ENCODE data around the gene MYBPH. TPM values are rescaled to one million over a fixed set of nuclear protein-coding genes. Genes with fewer than 3 reads are reported as not detected.

MYBPH gene
- total RNA-seq, 4 donors from 2014 or later: not detected

DNA sequence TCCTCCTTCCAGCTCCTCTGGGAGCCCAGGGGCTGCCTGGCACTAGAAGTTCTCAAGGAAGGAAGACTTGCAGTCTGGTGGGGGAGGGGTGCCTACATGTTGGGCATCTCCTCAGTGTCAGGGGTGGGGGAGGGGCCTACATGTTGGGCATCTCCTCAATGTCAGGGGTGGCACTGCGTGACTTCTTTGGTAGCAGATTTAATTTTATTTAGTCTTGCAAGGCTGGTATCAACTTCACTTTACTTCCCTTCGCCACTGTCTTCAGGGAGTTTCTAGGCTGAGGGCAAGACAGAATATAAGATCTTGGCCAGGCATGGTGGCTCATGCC lies 29.6 kb downstream of the MYBPH start:
- TF ChIP-seq, protein P1, sequence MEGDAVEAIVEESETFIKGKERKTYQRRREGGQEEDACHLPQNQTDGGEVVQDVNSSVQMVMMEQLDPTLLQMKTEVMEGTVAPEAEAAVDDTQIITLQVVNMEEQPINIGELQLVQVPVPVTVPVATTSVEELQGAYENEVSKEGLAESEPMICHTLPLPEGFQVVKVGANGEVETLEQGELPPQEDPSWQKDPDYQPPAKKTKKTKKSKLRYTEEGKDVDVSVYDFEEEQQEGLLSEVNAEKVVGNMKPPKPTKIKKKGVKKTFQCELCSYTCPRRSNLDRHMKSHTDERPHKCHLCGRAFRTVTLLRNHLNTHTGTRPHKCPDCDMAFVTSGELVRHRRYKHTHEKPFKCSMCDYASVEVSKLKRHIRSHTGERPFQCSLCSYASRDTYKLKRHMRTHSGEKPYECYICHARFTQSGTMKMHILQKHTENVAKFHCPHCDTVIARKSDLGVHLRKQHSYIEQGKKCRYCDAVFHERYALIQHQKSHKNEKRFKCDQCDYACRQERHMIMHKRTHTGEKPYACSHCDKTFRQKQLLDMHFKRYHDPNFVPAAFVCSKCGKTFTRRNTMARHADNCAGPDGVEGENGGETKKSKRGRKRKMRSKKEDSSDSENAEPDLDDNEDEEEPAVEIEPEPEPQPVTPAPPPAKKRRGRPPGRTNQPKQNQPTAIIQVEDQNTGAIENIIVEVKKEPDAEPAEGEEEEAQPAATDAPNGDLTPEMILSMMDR (IDR thresholded peaks at IDR 0.05): no peak
- TF ChIP-seq POLR2A (IDR thresholded peaks at IDR 0.05; ENCODE audit: low read depth) (no peak), EP300 (IDR thresholded peaks at IDR 0.05) (no peak), POLR2AphosphoS5 (IDR thresholded peaks at IDR 0.05) (no peak)
- Histone ChIP-seq H3K27me3 (peaks cover 0 to 7% (median 0%) of the 10 kb centered on the region in 4 donors), H3K9me3 (no peaks in the 10 kb centered on the region), H3K4me3 (no peak overlapping the region), H3K27ac (replicated peaks in 1 of 4) (no peak overlapping the region), H3K4me1 (peaks cover 0 to 3% (median under 1%) of the 10 kb centered on the region in 4 donors), H3K36me3 (no peaks in the 10 kb centered on the region)
- intact Hi-C loops (cut with DNase I): no loop called here
- 100% methylated on average over 2 of the region's 2 CpGs for WGBS
- DNase-seq (ENCODE audit: extremely low spot score): no peak

DNA sequence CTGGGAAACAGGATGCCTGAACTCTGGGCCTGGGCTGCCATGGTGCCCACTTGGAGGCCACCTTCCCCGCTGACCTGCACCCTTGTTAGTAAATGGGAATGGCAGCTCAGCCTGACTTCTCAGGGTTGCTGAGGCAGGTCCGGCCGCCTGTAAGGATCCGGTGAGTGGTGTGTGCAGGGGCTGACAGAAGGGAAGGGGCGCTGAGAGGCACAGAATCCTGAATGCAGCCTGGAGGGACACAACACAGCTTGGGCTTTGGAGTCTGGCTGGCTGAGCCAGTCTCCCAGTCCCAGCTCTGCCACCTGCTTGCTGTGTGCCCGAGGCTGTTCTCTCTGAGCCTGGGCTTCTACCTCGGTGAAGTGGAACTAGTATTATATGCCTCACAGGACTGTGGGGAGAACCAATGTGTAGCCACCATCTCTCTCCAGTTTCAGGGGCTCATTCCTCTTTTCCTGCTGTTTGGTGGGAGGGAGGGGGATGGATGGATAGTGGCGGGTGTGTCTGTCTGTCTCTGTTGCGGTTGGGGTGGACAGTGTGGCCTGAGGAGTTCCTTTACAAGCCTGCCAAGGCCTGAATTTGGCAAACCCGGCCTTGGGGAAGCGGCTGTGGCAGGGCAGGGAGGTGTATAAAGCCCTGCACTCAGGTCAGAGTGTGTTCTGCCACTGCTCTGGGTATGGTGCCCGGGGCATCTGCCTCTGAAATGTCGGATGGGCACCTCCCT lies 30.1 kb downstream of the MYBPH start:
- intact Hi-C loops (cut with DNase I): no loop called here
- Histone ChIP-seq H3K27me3 (peaks cover 0 to 4% (median 0%) of the 10 kb centered on the region in 4 donors), H3K4me1 (peaks cover 0 to 4% (median 2%) of the 10 kb centered on the region in 4 donors), H3K36me3 (no peaks in the 10 kb centered on the region), H3K4me3 (no peak overlapping the region), H3K27ac (replicated peaks in 1 of 4) (no peak overlapping the region), H3K9me3 (no peaks in the 10 kb centered on the region)
- DNase-seq (ENCODE audit: extremely low spot score): no peak
- TF ChIP-seq, protein P1 (IDR thresholded peaks at IDR 0.05): no peak
- TF ChIP-seq POLR2A (IDR thresholded peaks at IDR 0.05; ENCODE audit: low read depth): no peak
- no peak for TF ChIP-seq EP300 (IDR thresholded peaks at IDR 0.05)
- no peak for TF ChIP-seq POLR2AphosphoS5 (IDR thresholded peaks at IDR 0.05)
- 99% methylated on average over 10 of the region's 13 CpGs for WGBS

DNA sequence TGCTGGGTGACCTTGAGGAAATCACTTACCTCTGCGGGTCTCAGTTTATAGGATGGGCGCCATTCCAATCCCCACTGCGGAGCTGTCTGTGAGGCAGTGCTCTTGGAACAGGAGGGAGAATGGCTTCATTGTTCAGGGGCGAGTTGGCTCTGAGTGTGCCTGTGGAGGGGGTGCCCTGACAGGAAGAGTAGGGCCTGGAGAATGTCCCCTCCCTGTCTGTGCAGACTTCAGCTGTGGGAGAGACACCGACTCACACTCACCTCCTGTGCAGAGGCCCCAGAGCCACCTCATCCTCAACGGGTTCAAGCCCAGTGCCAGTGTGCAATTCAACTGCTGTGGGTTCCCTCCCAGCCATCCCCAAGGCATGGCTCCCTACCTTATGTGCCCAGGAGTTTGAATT lies 31.0 kb downstream of the MYBPH start:
- no peaks in the 10 kb centered on the region for H3K36me3 ChIP-seq
- H3K9me3 ChIP-seq: no peaks in the 10 kb centered on the region
- H3K4me1 ChIP-seq: peaks cover 0 to 4% (median 2%) of the 10 kb centered on the region in 4 donors
- no peak for TF ChIP-seq EP300 (IDR thresholded peaks at IDR 0.05)
- TF ChIP-seq, protein P1 (IDR thresholded peaks at IDR 0.05): no peak
- TF ChIP-seq POLR2AphosphoS5 (IDR thresholded peaks at IDR 0.05): no peak
- no peak for TF ChIP-seq POLR2A (IDR thresholded peaks at IDR 0.05; ENCODE audit: low read depth)
- no peak overlapping the region for H3K4me3 ChIP-seq
- no peaks in the 10 kb centered on the region for H3K27me3 ChIP-seq
- 47% methylated on average over 4 of the region's 6 CpGs for WGBS
- intact Hi-C loops (cut with DNase I): no loop called here
- no peak overlapping the region for H3K27ac ChIP-seq (replicated peaks in 1 of 4)
- DNase-seq (ENCODE audit: extremely low spot score): no peak

DNA sequence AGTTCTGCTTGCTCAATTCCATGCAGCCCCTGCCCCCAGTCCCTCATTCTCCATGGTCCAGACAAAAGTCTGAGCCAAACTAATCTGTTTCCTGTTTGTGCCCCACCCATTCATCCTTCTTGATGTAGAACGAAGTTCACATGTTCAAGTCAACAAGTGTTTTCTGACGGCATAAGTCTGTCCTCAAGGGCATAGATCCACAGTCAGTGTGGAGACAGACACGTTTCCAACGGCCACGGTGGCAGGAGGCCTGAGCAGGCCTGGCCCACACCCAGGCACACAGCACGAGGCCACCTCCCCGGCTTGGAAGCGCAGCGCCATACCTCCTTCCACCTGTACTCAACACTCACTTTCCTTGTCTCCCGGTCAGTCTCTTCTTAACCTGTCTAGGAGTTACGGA lies 32.0 kb downstream of the MYBPH start:
- Histone ChIP-seq H3K36me3 (no peaks in the 10 kb centered on the region), H3K27ac (replicated peaks in 1 of 4) (no peak overlapping the region), H3K27me3 (no peaks in the 10 kb centered on the region), H3K4me3 (no peak overlapping the region), H3K4me1 (peaks cover 0 to 4% (median 2%) of the 10 kb centered on the region in 4 donors), H3K9me3 (no peaks in the 10 kb centered on the region)
- intact Hi-C loops (cut with DNase I): no loop called here
- 72% methylated on average over 11 of the region's 11 CpGs for WGBS
- no peak for DNase-seq (ENCODE audit: extremely low spot score)
- TF ChIP-seq POLR2AphosphoS5 (IDR thresholded peaks at IDR 0.05): no peak
- TF ChIP-seq, protein P1 (IDR thresholded peaks at IDR 0.05): no peak
